ENCODE data around the gene SLC39A7. TPM values are rescaled to one million over a fixed set of nuclear protein-coding genes. Genes with fewer than 3 reads are reported as not detected.

SLC39A7 gene
- total RNA-seq, 1 donor from 2014 or later: 147 TPM

- no peak for TF ChIP-seq CTCF (conservative IDR thresholded peaks at IDR 0.05)
- Mint-ChIP-seq H3K27ac (peak overlapping the region; percentile 87), H3K4me3 (peak overlapping the region; percentile 100), H3K9me3 (no peaks in the 10 kb centered on the region), H3K36me3 (peaks cover 46% of the 10 kb centered on the region), H3K4me1 (ENCODE audit: unreplicated experiment) (peaks cover 66% of the 10 kb centered on the region), H3K27me3 (no peaks in the 10 kb centered on the region)
- no peak for DNase-seq (ENCODE audit: extremely low spot score, unreplicated experiment)
Measured at GRCh38 chr6:33199687-33200218, 914 bp upstream of the SLC39A7 start.

GRCh38 chr6:33201147-33201545 is 479 bp downstream of the SLC39A7 start:
- no peaks in the 10 kb centered on the region for H3K27me3 Mint-ChIP-seq
- DNase-seq (ENCODE audit: extremely low spot score, unreplicated experiment): no peak
- TF ChIP-seq CTCF (conservative IDR thresholded peaks at IDR 0.05): peak; percentile 33
- H3K27ac Mint-ChIP-seq: peak overlapping the region; percentile 99
- peak overlapping the region; percentile 100 for H3K4me3 Mint-ChIP-seq
- peaks cover 34% of the 10 kb centered on the region for H3K36me3 Mint-ChIP-seq
- peaks cover 70% of the 10 kb centered on the region for H3K4me1 Mint-ChIP-seq (ENCODE audit: unreplicated experiment)
- H3K9me3 Mint-ChIP-seq: no peaks in the 10 kb centered on the region

- peaks cover 75% of the 10 kb centered on the region for H3K4me1 Mint-ChIP-seq (ENCODE audit: unreplicated experiment)
- no peaks in the 10 kb centered on the region for H3K9me3 Mint-ChIP-seq
- no peak for TF ChIP-seq CTCF (conservative IDR thresholded peaks at IDR 0.05)
- H3K4me3 Mint-ChIP-seq: peak overlapping the region; percentile 100
- peak overlapping the region; percentile 99 for H3K27ac Mint-ChIP-seq
- no peak for DNase-seq (ENCODE audit: extremely low spot score, unreplicated experiment)
- H3K27me3 Mint-ChIP-seq: no peaks in the 10 kb centered on the region
- H3K36me3 Mint-ChIP-seq: peaks cover 34% of the 10 kb centered on the region
Measured at GRCh38 chr6:33201935-33202334, 1.3 kb downstream of the SLC39A7 start.

- Mint-ChIP-seq H3K27me3 (no peaks in the 10 kb centered on the region), H3K4me1 (ENCODE audit: unreplicated experiment) (peaks cover 69% of the 10 kb centered on the region), H3K27ac (peak overlapping the region; percentile 99), H3K9me3 (no peaks in the 10 kb centered on the region), H3K4me3 (peak overlapping the region; percentile 100), H3K36me3 (peaks cover 27% of the 10 kb centered on the region)
- no peak for TF ChIP-seq CTCF (conservative IDR thresholded peaks at IDR 0.05)
- DNase-seq (ENCODE audit: extremely low spot score, unreplicated experiment): no peak
Measured at GRCh38 chr6:33202799-33203198, 2.1 kb downstream of the SLC39A7 start.

- no peak for TF ChIP-seq CTCF (conservative IDR thresholded peaks at IDR 0.05)
- H3K4me1 Mint-ChIP-seq (ENCODE audit: unreplicated experiment): peaks cover 61% of the 10 kb centered on the region
- no peaks in the 10 kb centered on the region for H3K9me3 Mint-ChIP-seq
- no peaks in the 10 kb centered on the region for H3K27me3 Mint-ChIP-seq
- no peak for DNase-seq (ENCODE audit: extremely low spot score, unreplicated experiment)
- peak overlapping the region; percentile 100 for H3K4me3 Mint-ChIP-seq
- peaks cover 27% of the 10 kb centered on the region for H3K36me3 Mint-ChIP-seq
- peak overlapping the region; percentile 99 for H3K27ac Mint-ChIP-seq
Measured at GRCh38 chr6:33203443-33204164, 2.9 kb downstream of the SLC39A7 start.
